BJ (cell line): ENCODE data around the gene HMGCS1. TPM values are rescaled to one million over a fixed set of nuclear protein-coding genes. Genes with fewer than 3 reads are reported as not detected.
"Not testable (repeated sequence)": the region's sequence is repeated elsewhere in the genome, so short reads cannot be mapped to it uniquely, and the experiment has no call there.

Source experiments
- CTCF ChIA-PET: fragments of 350-600 bp; formaldehyde crosslinking; extraction: SDS; loops from one replicate; lab custom pipeline; 2021; ENCODE audit warnings: antibody characterized with exemption, inconsistent platforms; lab: Yijun Ruan, JAX
- POLR2A ChIA-PET: fragments of 300-600 bp; sonication (Branson Sonifier 250); formaldehyde crosslinking; extraction: SDS; loops from one replicate; lab custom pipeline; 2021; ENCODE audit warnings: antibody characterized with exemption; lab: Charles Lee
- DNase-seq: peaks from one replicate; pipeline ENCODE4 v3.0.0-alpha.2; 2011; ENCODE audit warnings: low read depth
- H3K27me3 ChIP-seq: 2 replicates; pipeline ENCODE4 v1.6.0; 2011; ENCODE audit warnings: low read length; ENCODE audit not compliant: control insufficient read depth, insufficient read depth
- H3K36me3 ChIP-seq: 2 replicates; pipeline ENCODE4 v1.5.1; 2011; ENCODE audit warnings: low read length; ENCODE audit not compliant: control insufficient read depth, insufficient read depth
- H3K4me3 ChIP-seq: 2 replicates; pipeline ENCODE4 v1.5.1; 2011; ENCODE audit warnings: low read depth, mild to moderate bottlenecking, control low read depth, low read length
- CTCF ChIP-seq: IDR thresholded peaks from 2 replicates; pipeline ENCODE4 v1.5.1; 2011; ENCODE audit warnings: low read depth, mild to moderate bottlenecking, control low read depth, inconsistent platforms, low read length, moderate library complexity; ENCODE audit not compliant: insufficient read depth
- polyA plus RNA-seq: library from polyadenylated mRNA; depleted of rRNA; stranded (reverse); fragments of >200 nt; gene quantifications from 2 replicates; pipeline ENCODE4 v1.2.3, GENCODE V29; 2011

The HMGCS1 gene
- polyA plus RNA-seq, 1 experiment: 8.6 TPM

GRCh38 chr5:43309122-43309521 lies 4.1 kb downstream of the HMGCS1 start:
- Histone ChIP-seq H3K27me3 (no peaks in the 10 kb centered on the region), H3K4me3 (no peak overlapping the region), H3K36me3 (no peaks in the 10 kb centered on the region)
- ChIA-PET POLR2A (no interaction called here), CTCF (interaction anchor here (0.7 to 1.1 kb wide), 2 partner anchors 81 to 204 kb away, joined by 3 to 4 read pairs; no protein-coding TSS in a partner anchor)
- no peak for DNase-seq
- no peak for TF ChIP-seq CTCF

GRCh38 chr5:43306954-43307353 lies 6.3 kb downstream of the HMGCS1 start:
- CTCF ChIA-PET: interaction anchor here (1.0 to 2.6 kb wide), 10 partner anchors 10 to 395 kb away, joined by 3 to 20 read pairs (median 4); no protein-coding TSS in a partner anchor

GRCh38 chr5:43305948-43306565 lies 7.2 kb downstream of the HMGCS1 start:
- DNase-seq: no peak
- peak; percentile 73 for TF ChIP-seq CTCF
- no peak overlapping the region for H3K4me3 ChIP-seq
- ChIA-PET CTCF (interaction anchor here (0.7 to 2.6 kb wide), 20 partner anchors 10 to 397 kb away, joined by 3 to 20 read pairs (median 3); no protein-coding TSS in a partner anchor), POLR2A (interaction anchor here (1.0 kb wide), 1 partner anchor 185 kb away, joined by 3 read pairs; no protein-coding TSS in a partner anchor)
- H3K36me3 ChIP-seq: no peaks in the 10 kb centered on the region
- H3K27me3 ChIP-seq: no peaks in the 10 kb centered on the region

More at GRCh38 chr5:43306954-43307353, 6.3 kb downstream of the HMGCS1 start:
- H3K4me3 ChIP-seq, POLR2A ChIA-PET, H3K36me3 ChIP-seq, DNase-seq, H3K27me3 ChIP-seq: not testable (repeated sequence)

- DNase-seq: no peak
- no peak for TF ChIP-seq CTCF
- Histone ChIP-seq H3K4me3 (no peak overlapping the region), H3K27me3 (no peaks in the 10 kb centered on the region), H3K36me3 (no peaks in the 10 kb centered on the region)
- ChIA-PET POLR2A (no interaction called here), CTCF (interaction anchor here (1.3 to 2.6 kb wide), 5 partner anchors 9 to 199 kb away, joined by 3 to 20 read pairs (median 6); no protein-coding TSS in a partner anchor)
Measured at GRCh38 chr5:43304525-43304924, 8.7 kb downstream of the HMGCS1 start.

- DNase-seq: no peak
- no peak for TF ChIP-seq CTCF
- peaks cover 2% of the 10 kb centered on the region for H3K36me3 ChIP-seq
- CTCF ChIA-PET: interaction anchor here (1.4 to 2.3 kb wide), 3 partner anchors 87 to 198 kb away, joined by 4 to 8 read pairs (median 6); no protein-coding TSS in a partner anchor
- POLR2A ChIA-PET: no interaction called here
- H3K4me3 ChIP-seq: no peak overlapping the region
- no peaks in the 10 kb centered on the region for H3K27me3 ChIP-seq
Measured at GRCh38 chr5:43303242-43303641, 10.0 kb downstream of the HMGCS1 start.
